Activated CD4-positive, alpha-beta T cell treated with anti-CD3 and anti-CD28 coated beads, Interleukin-2, amount 10 ng/mL, durations not matched to agents 24 days and 14 days (primary cell): ENCODE results near the gene EIF1AX. TPM values are rescaled to one million over a fixed set of nuclear protein-coding genes. Genes with fewer than 3 reads are reported as not detected.

Experiments used
- DNase-seq: peaks from one replicate; pipeline ENCODE4 v3.0.0; 2022
- H3K27ac Mint-ChIP-seq: one replicate; pipeline ENCODE4 v1.8.0; 2022; ENCODE audit warnings: mild to moderate bottlenecking, mixed read lengths
- H3K27me3 Mint-ChIP-seq: one replicate; pipeline ENCODE4 v1.8.0; 2022; ENCODE audit warnings: mixed read lengths
- H3K36me3 Mint-ChIP-seq: one replicate; pipeline ENCODE4 v1.8.0; 2022; ENCODE audit warnings: low read depth, mild to moderate bottlenecking, mixed read lengths
- H3K4me1 Mint-ChIP-seq: one replicate; pipeline ENCODE4 v1.8.0; 2021; ENCODE audit warnings: mixed read lengths
- H3K4me3 Mint-ChIP-seq: one replicate; pipeline ENCODE4 v1.8.0; 2022; ENCODE audit warnings: mild to moderate bottlenecking, moderate library complexity, mixed read lengths
- H3K9me3 Mint-ChIP-seq: one replicate; pipeline ENCODE4 v1.8.0; 2021; ENCODE audit warnings: mixed read lengths
- intact Hi-C: fragments of 100-400 bp; cut with micrococcal nuclease; formaldehyde crosslinking; loops from one replicate; pipeline ENCODE4 v1.15.1; 2023
- total RNA-seq: library from RNA; stranded (reverse); gene quantifications from 2 replicates; pipeline ENCODE4 v1.2.3, GENCODE V29; 2022

Gene EIF1AX
- total RNA-seq, 1 donor from 2014 or later = 118 TPM

GRCh38 chrX:20116087-20116576, 25.5 kb downstream of the EIF1AX start:
- peaks cover 3% of the 10 kb centered on the region for H3K4me1 Mint-ChIP-seq
- H3K4me3 Mint-ChIP-seq = peak overlapping the region; percentile 64
- no peaks in the 10 kb centered on the region for H3K9me3 Mint-ChIP-seq
- no peaks in the 10 kb centered on the region for H3K36me3 Mint-ChIP-seq
- DNase-seq = no peak
- no peak overlapping the region for H3K27ac Mint-ChIP-seq
- intact Hi-C loops = no loop called here
- H3K27me3 Mint-ChIP-seq = peaks cover 15% of the 10 kb centered on the region

- intact Hi-C loops = no loop called here
- H3K36me3 Mint-ChIP-seq = no peaks in the 10 kb centered on the region
- no peaks in the 10 kb centered on the region for H3K9me3 Mint-ChIP-seq
- H3K4me3 Mint-ChIP-seq = no peak overlapping the region
- H3K27ac Mint-ChIP-seq = no peak overlapping the region
- peaks cover 12% of the 10 kb centered on the region for H3K27me3 Mint-ChIP-seq
- no peaks in the 10 kb centered on the region for H3K4me1 Mint-ChIP-seq
- no peak for DNase-seq
Measured at GRCh38 chrX:20112022-20112774, 29.4 kb downstream of the EIF1AX start.

- no peak for DNase-seq
- Mint-ChIP-seq H3K27me3 (peaks cover 10% of the 10 kb centered on the region), H3K9me3 (no peaks in the 10 kb centered on the region), H3K4me1 (no peaks in the 10 kb centered on the region), H3K36me3 (no peaks in the 10 kb centered on the region), H3K4me3 (no peak overlapping the region), H3K27ac (no peak overlapping the region)
- intact Hi-C loops = no loop called here
Measured at GRCh38 chrX:20111271-20111670, 30.4 kb downstream of the EIF1AX start.

GRCh38 chrX:20101934-20102581, 39.6 kb downstream of the EIF1AX start:
- Mint-ChIP-seq H3K27me3 (no peaks in the 10 kb centered on the region), H3K9me3 (no peaks in the 10 kb centered on the region), H3K4me1 (peaks cover 4% of the 10 kb centered on the region), H3K4me3 (no peak overlapping the region), H3K36me3 (no peaks in the 10 kb centered on the region), H3K27ac (no peak overlapping the region)
- no peak for DNase-seq
- intact Hi-C loops = no loop called here

GRCh38 chrX:20091499-20091898, 50.1 kb downstream of the EIF1AX start:
- no peak for DNase-seq
- Mint-ChIP-seq H3K27ac (no peak overlapping the region), H3K36me3 (no peaks in the 10 kb centered on the region), H3K4me3 (no peak overlapping the region), H3K4me1 (no peaks in the 10 kb centered on the region), H3K9me3 (no peaks in the 10 kb centered on the region), H3K27me3 (peaks cover 8% of the 10 kb centered on the region)
- intact Hi-C loops = no loop called here

GRCh38 chrX:20089845-20090244, 51.8 kb downstream of the EIF1AX start:
- no peak for DNase-seq
- no peak overlapping the region for H3K4me3 Mint-ChIP-seq
- H3K4me1 Mint-ChIP-seq = no peaks in the 10 kb centered on the region
- intact Hi-C loops = no loop called here
- no peaks in the 10 kb centered on the region for H3K9me3 Mint-ChIP-seq
- H3K36me3 Mint-ChIP-seq = no peaks in the 10 kb centered on the region
- H3K27ac Mint-ChIP-seq = no peak overlapping the region
- peaks cover 8% of the 10 kb centered on the region for H3K27me3 Mint-ChIP-seq

- H3K9me3 Mint-ChIP-seq = no peaks in the 10 kb centered on the region
- DNase-seq = no peak
- no peak overlapping the region for H3K27ac Mint-ChIP-seq
- no peaks in the 10 kb centered on the region for H3K36me3 Mint-ChIP-seq
- H3K27me3 Mint-ChIP-seq = no peaks in the 10 kb centered on the region
- intact Hi-C loops = no loop called here
- no peaks in the 10 kb centered on the region for H3K4me1 Mint-ChIP-seq
- no peak overlapping the region for H3K4me3 Mint-ChIP-seq
Measured at GRCh38 chrX:20080277-20080676, 61.4 kb downstream of the EIF1AX start.

Other genes starting within 250 kb of the EIF1AX start
- gene BCLAF3, start 150.8 kb downstream of the EIF1AX start, total RNA-seq = 4.4 and 5.6 TPM in 2 replicates
- gene MAP7D2, start 24.9 kb downstream of the EIF1AX start, total RNA-seq = 0.23 and 0.50 TPM in 2 replicates
- 49.8 and 51.1 TPM in 2 replicates for gene RPS6KA3, start 125.1 kb upstream of the EIF1AX start, total RNA-seq